ENCODE results near the gene CCR6.

The CCR6 gene

GRCh38 chr6:167094436-167094819, 28.5 kb upstream of the CCR6 start:
- no peak overlapping the region for H3K27ac ChIP-seq
- TF ChIP-seq CTCF (conservative IDR thresholded peaks at IDR 0.05), result no peak

GRCh38 chr6:167094820-167095637, 27.9 kb upstream of the CCR6 start:
- no peak for TF ChIP-seq CTCF (conservative IDR thresholded peaks at IDR 0.05)
- no peak overlapping the region for H3K27ac ChIP-seq

GRCh38 chr6:167095888-167096287, 27.0 kb upstream of the CCR6 start:
- TF ChIP-seq CTCF (conservative IDR thresholded peaks at IDR 0.05), result no peak
- H3K27ac ChIP-seq, result no peak overlapping the region

GRCh38 chr6:167096991-167097390, 25.9 kb upstream of the CCR6 start:
- H3K27ac ChIP-seq, result no peak overlapping the region
- no peak for TF ChIP-seq CTCF (conservative IDR thresholded peaks at IDR 0.05)

- no peak overlapping the region for H3K27ac ChIP-seq
- TF ChIP-seq CTCF (conservative IDR thresholded peaks at IDR 0.05), result no peak
Measured at GRCh38 chr6:167097770-167098169, 25.1 kb upstream of the CCR6 start.

- no peak overlapping the region for H3K27ac ChIP-seq
- TF ChIP-seq CTCF (conservative IDR thresholded peaks at IDR 0.05), result no peak
Measured at GRCh38 chr6:167098825-167099225, 24.1 kb upstream of the CCR6 start.

- no peak overlapping the region for H3K27ac ChIP-seq
- no peak for TF ChIP-seq CTCF (conservative IDR thresholded peaks at IDR 0.05)
Measured at GRCh38 chr6:167099707-167100106, 23.2 kb upstream of the CCR6 start.
